Adrenal gland (tissue), 5 donors: ENCODE measurements around the gene RNF40.

Experiments used
- CTCF ChIP-seq, 6 experiments: fragments of 450-650 bp in 4 of 6; fragments of 200-600 bp in 2 of 6; sonication (generic) in 1 of 6; IDR thresholded peaks; 1 replicate in 5 of 6; 2 replicates in 1 of 6; pipeline versions ENCODE4 v1.5.1 to v1.8.0; 2016 to 2021; ENCODE audit warnings: antibody characterized with exemption in 6 of 6, mild to moderate bottlenecking in 2 of 6, moderate library complexity in 1 of 6
- POLR2A ChIP-seq, 2 donors: fragments of 450-650 bp; IDR thresholded peaks; one replicate each; pipeline ENCODE4 v1.6.1; 2017; ENCODE audit warnings: antibody characterized with exemption in 2 of 2, mild to moderate bottlenecking in 2 of 2, moderate library complexity in 1 of 2
- donor health status: DM: no; HTN: no; CAD: no.

- TF ChIP-seq CTCF (IDR thresholded peaks at IDR 0.05) (no peak), POLR2A (IDR thresholded peaks at IDR 0.05) (no peak)
Measured at GRCh38 chr16:30745082-30745481, 17.0 kb upstream of the RNF40 start.
